ENCODE results near the gene ZNF804B.

DNA sequence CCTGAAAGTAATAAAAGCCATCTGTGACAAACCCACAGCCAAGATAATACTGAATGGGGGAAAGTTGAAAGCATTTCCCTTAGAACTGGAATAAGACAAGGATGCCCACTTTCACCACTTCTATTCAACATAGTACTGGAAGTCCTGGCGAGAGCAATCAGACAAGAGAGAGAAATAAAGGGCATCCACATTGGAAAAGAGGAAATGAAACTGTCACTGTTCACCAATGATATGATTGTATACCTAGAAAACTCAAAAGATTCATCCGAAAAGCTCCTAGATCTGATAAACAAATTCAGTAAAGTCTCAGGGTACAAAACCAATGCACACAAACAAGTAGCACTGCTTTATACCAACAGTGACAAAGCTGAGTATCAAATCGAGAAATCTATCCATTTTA, 617.7 kb downstream of the ZNF804B start:
- TF ChIP-seq, protein P1, sequence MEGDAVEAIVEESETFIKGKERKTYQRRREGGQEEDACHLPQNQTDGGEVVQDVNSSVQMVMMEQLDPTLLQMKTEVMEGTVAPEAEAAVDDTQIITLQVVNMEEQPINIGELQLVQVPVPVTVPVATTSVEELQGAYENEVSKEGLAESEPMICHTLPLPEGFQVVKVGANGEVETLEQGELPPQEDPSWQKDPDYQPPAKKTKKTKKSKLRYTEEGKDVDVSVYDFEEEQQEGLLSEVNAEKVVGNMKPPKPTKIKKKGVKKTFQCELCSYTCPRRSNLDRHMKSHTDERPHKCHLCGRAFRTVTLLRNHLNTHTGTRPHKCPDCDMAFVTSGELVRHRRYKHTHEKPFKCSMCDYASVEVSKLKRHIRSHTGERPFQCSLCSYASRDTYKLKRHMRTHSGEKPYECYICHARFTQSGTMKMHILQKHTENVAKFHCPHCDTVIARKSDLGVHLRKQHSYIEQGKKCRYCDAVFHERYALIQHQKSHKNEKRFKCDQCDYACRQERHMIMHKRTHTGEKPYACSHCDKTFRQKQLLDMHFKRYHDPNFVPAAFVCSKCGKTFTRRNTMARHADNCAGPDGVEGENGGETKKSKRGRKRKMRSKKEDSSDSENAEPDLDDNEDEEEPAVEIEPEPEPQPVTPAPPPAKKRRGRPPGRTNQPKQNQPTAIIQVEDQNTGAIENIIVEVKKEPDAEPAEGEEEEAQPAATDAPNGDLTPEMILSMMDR (IDR thresholded peaks at IDR 0.05): no peak
- TF ChIP-seq POLR2A (IDR thresholded peaks at IDR 0.05) (no peak), POLR2AphosphoS5 (IDR thresholded peaks at IDR 0.05) (no peak)

All from breast epithelium (tissue), 3 donors.